Gastroesophageal sphincter (tissue), 4 donors: ENCODE data around the gene PDCD1. TPM values are rescaled to one million over a fixed set of nuclear protein-coding genes. Genes with fewer than 3 reads are reported as not detected.
A peak's percentile ranks its signal among the peaks of the same experiment; 100 is the strongest.
"Not testable (repeated sequence)": the region's sequence is repeated elsewhere in the genome, so short reads cannot be mapped to it uniquely, and the experiment has no call there.

Experiments used
- ATAC-seq: fragments of 150-250 bp; one replicate; pipeline ENCODE4 v1.9.1; 2016; ENCODE audit warnings: mild to moderate bottlenecking, moderate library complexity
- H3K27ac ChIP-seq, 4 donors: fragments of 200-600 bp; sonication (generic) in 3 of 4; 1 replicate in 3 of 4; 2 replicates in 1 of 4; pipeline ENCODE4 v1.5.1; 2016 to 2019
- H3K27me3 ChIP-seq: fragments of 200-600 bp; sonication (generic); one replicate; pipeline ENCODE4 v1.5.1; 2019
- H3K36me3 ChIP-seq, 2 donors: fragments of 200-600 bp; sonication (generic); one replicate each; pipeline ENCODE4 v1.5.1; 2019; ENCODE audit warnings: control low read depth in 1 of 2
- H3K4me1 ChIP-seq, 3 donors: fragments of 200-600 bp; sonication (generic); 1 replicate in 2 of 3; 2 replicates in 1 of 3; pipeline ENCODE4 v1.5.1; 2016 to 2019; ENCODE audit warnings: control low read depth in 2 of 3
- H3K4me3 ChIP-seq, 2 donors: fragments of 200-600 bp; sonication (generic); one replicate each; pipeline ENCODE4 v1.5.1; 2019; ENCODE audit warnings: mild to moderate bottlenecking in 1 of 2, moderate library complexity in 1 of 2
- H3K9me3 ChIP-seq, 3 donors: fragments of 200-600 bp; sonication (generic); one replicate each; pipeline ENCODE4 v1.5.1; 2017 to 2019; ENCODE audit warnings: control low read depth in 2 of 3
- EP300 ChIP-seq: sonication (generic); formaldehyde crosslinking; IDR thresholded peaks from one replicate; pipeline ENCODE4 v1.6.1; 2017; ENCODE audit warnings: antibody characterized with exemption, mild to moderate bottlenecking
- POLR2A ChIP-seq, 2 donors: fragments of 450-650 bp; IDR thresholded peaks; one replicate each; pipeline ENCODE4 v1.6.1; 2017; ENCODE audit warnings: antibody characterized with exemption in 2 of 2, mild to moderate bottlenecking in 2 of 2, moderate library complexity in 1 of 2
- POLR2AphosphoS5 ChIP-seq: sonication (generic); formaldehyde crosslinking; IDR thresholded peaks from one replicate; pipeline ENCODE4 v1.6.1; 2017; ENCODE audit warnings: antibody characterized with exemption
- WGBS, 2 donors: methylation state at CpG; one replicate each; pipeline ENCODE4 v1.1.5; 2018; ENCODE audit warnings: low coverage in 1 of 2; 5-methylcytosine and 5-hydroxymethylcytosine counted together
- total RNA-seq, 4 donors: library from RNA; depleted of rRNA; stranded (reverse); fragments of >200 nt; gene quantifications; one replicate each; pipeline ENCODE4 v1.1.0, GENCODE V29; 2016
- TF ChIP-seq, protein P1 (sequence below), 4 experiments: fragments of 200-600 bp in 2 of 4; fragments of 450-650 bp in 2 of 4; sonication (generic) in 1 of 4; IDR thresholded peaks; one replicate each; pipeline ENCODE4 v1.5.1; 2017 to 2019; ENCODE audit warnings: antibody characterized with exemption in 4 of 4, mild to moderate bottlenecking in 2 of 4, moderate library complexity in 2 of 4

Gene PDCD1
- total RNA-seq, 4 donors from 2014 or later, result 0.19 to 0.54 TPM; not detected in 2

DNA sequence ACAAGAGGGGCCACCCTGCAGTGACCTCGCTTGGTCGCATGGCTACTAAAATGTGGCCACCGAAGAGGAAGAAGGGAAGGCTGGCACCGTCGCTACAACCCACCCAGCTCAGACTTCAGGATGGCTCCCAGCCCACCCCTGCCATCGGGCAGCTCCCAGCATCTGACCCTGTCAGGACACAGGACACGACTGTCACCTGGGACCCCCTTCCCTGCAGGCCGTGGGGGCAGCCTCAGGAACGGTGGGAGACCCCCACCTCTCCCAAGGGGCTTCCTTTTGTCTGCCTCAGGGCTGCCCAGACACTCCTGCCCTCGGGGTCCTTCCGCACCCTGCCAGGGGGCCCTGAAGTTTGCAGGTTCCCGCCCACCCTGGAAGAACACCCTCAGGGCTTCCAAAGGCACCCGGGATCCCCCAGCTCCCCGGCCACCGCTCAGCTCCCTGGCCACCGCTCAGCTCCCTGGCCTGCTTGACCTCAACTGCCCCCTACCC lies 18.5 kb upstream of the PDCD1 start:
- no peaks in the 10 kb centered on the region for H3K9me3 ChIP-seq
- no peak overlapping the region for H3K27ac ChIP-seq
- no peak for ATAC-seq
- WGBS, 2 donors, result 39% methylated on average over 4 of the region's 16 CpGs; no CpG with 5 or more reads in 1 of the 2 donors
- no peaks in the 10 kb centered on the region for H3K36me3 ChIP-seq
- no peak for TF ChIP-seq POLR2A (IDR thresholded peaks at IDR 0.05)
- TF ChIP-seq POLR2AphosphoS5, result no peak
- TF ChIP-seq EP300, result no peak
- TF ChIP-seq, protein P1, sequence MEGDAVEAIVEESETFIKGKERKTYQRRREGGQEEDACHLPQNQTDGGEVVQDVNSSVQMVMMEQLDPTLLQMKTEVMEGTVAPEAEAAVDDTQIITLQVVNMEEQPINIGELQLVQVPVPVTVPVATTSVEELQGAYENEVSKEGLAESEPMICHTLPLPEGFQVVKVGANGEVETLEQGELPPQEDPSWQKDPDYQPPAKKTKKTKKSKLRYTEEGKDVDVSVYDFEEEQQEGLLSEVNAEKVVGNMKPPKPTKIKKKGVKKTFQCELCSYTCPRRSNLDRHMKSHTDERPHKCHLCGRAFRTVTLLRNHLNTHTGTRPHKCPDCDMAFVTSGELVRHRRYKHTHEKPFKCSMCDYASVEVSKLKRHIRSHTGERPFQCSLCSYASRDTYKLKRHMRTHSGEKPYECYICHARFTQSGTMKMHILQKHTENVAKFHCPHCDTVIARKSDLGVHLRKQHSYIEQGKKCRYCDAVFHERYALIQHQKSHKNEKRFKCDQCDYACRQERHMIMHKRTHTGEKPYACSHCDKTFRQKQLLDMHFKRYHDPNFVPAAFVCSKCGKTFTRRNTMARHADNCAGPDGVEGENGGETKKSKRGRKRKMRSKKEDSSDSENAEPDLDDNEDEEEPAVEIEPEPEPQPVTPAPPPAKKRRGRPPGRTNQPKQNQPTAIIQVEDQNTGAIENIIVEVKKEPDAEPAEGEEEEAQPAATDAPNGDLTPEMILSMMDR (IDR thresholded peaks at IDR 0.05), result no peak
- peaks cover 0 to 23% (median 9%) of the 10 kb centered on the region in 3 donors for H3K4me1 ChIP-seq
- H3K27me3 ChIP-seq, result peaks cover 13% of the 10 kb centered on the region
- H3K4me3 ChIP-seq, result no peak overlapping the region

DNA sequence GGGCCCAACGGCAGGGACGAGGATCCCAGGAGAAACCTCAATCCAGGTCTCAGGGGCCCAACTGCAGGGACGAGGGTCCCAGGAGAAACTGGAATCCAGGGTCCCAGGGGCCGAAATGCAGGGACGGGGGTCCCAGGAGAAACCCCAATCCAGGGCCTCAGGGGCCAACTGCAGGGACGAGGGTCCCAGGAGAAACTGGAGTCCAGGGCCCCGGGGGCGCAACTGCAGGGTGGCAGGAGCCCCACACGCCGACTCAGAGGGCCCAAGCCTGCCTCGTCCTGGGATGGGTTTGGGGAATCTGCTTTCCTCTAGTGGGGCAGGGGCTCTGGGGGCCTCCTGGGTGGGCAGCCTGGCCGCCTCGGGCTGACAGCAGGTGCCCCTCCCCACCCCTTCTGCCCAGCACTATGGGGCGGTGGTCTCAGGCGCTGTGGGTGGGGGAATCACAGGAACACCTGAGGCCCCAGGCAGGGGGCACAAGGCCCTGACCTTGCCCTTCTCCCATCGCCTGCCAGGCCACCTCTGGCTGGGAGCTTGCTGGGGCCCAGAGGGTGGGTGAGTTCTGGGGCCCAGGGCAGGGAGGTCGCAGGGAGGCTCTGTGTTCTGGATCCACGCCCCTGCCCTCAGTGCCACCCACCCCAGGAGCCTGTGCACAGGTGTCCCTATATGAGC lies 18.0 kb upstream of the PDCD1 start:
- no peaks in the 10 kb centered on the region for H3K36me3 ChIP-seq
- ATAC-seq, result no peak
- H3K27me3 ChIP-seq, result peaks cover 19% of the 10 kb centered on the region
- no CpG with 5 or more reads among the region's 18 CpGs for WGBS, 2 donors
- no peak for TF ChIP-seq EP300
- TF ChIP-seq, protein P1 (IDR thresholded peaks at IDR 0.05), result no peak
- TF ChIP-seq POLR2AphosphoS5, result no peak
- no peak for TF ChIP-seq POLR2A (IDR thresholded peaks at IDR 0.05)
- H3K9me3 ChIP-seq, result no peaks in the 10 kb centered on the region
- no peak overlapping the region for H3K4me3 ChIP-seq
- H3K27ac ChIP-seq, result no peak overlapping the region
- peaks cover 0 to 18% (median 3%) of the 10 kb centered on the region in 3 donors for H3K4me1 ChIP-seq

GRCh38 chr2:241875754-241876527 lies 17.2 kb upstream of the PDCD1 start:
- not testable (repeated sequence) for H3K36me3 ChIP-seq, H3K4me3 ChIP-seq, H3K9me3 ChIP-seq, ATAC-seq, H3K27ac ChIP-seq
- WGBS, 2 donors, result 33 to 60% methylated on average over 1 to 15 of the region's 22 CpGs
- Histone ChIP-seq H3K4me1 (peaks cover 0 to 12% (median 3%) of the 10 kb centered on the region in 3 donors), H3K27me3 (peaks cover 26% of the 10 kb centered on the region)
- TF ChIP-seq, protein P1 (IDR thresholded peaks at IDR 0.05), result peak in 2 of 4 experiments; percentile 26 to 45

- 67% methylated on average over 1 of the region's 17 CpGs; no CpG with 5 or more reads in 1 of the 2 donors for WGBS, 2 donors
- TF ChIP-seq POLR2AphosphoS5, result no peak
- no peak for TF ChIP-seq EP300
- TF ChIP-seq POLR2A (IDR thresholded peaks at IDR 0.05), result no peak
- TF ChIP-seq, protein P1 (IDR thresholded peaks at IDR 0.05), result no peak
- Histone ChIP-seq H3K36me3 (no peaks in the 10 kb centered on the region), H3K27me3 (peaks cover 42% of the 10 kb centered on the region), H3K4me1 (peaks cover 0 to 8% (median 3%) of the 10 kb centered on the region in 3 donors), H3K4me3 (no peak overlapping the region), H3K27ac (no peak overlapping the region), H3K9me3 (no peaks in the 10 kb centered on the region)
- no peak for ATAC-seq
Measured at GRCh38 chr2:241874277-241874925, 15.7 kb upstream of the PDCD1 start.
